ENCODE data around the gene ARHGEF17.

ARHGEF17 gene

GRCh38 chr11:73308961-73309919 lies 1.2 kb downstream of the ARHGEF17 start (continued):
- TF ChIP-seq TCF7L2 (IDR thresholded peaks at IDR 0.05; ENCODE audit: borderline replicate concordance, low read depth, low read length) (no peak), ZNF555 (tag by site-specific recombination; conservative IDR thresholded peaks at IDR 0.05) (no peak), BCL11B (tag by site-specific recombination; IDR thresholded peaks at IDR 0.05; ENCODE audit: low read depth) (no peak), ELK4 (IDR thresholded peaks at IDR 0.05; ENCODE audit: borderline replicate concordance, low read depth, low read length) (no peak), ZNF626 (tag by site-specific recombination; IDR thresholded peaks at IDR 0.05) (no peak), ZNF324 (tag by site-specific recombination; IDR thresholded peaks at IDR 0.05) (no peak), ZNF174 (tag by site-specific recombination; IDR thresholded peaks at IDR 0.05) (no peak), ZNF792 (tag by site-specific recombination; IDR thresholded peaks at IDR 0.05) (no peak), ZNF140 (tag by site-specific recombination; IDR thresholded peaks at IDR 0.05) (no peak), ZXDB (tag by site-specific recombination; IDR thresholded peaks at IDR 0.05) (0 out of 2 replicates have a peak, but pooled peaks have one; percentile 27), GLIS2 (tag by site-specific recombination; IDR thresholded peaks at IDR 0.05) (no peak; the same call in 1 of the 2 replicates), ZNF114 (tag by site-specific recombination; IDR thresholded peaks at IDR 0.05) (no peak), ZBTB6 (tag by site-specific recombination; IDR thresholded peaks at IDR 0.05) (0 out of 2 replicates have a peak, but pooled peaks have one; percentile 23), ZNF404 (tag by site-specific recombination; IDR thresholded peaks at IDR 0.05) (no peak), ZNF660 (tag by site-specific recombination; IDR thresholded peaks at IDR 0.05) (no peak), ZNF610 (tag by site-specific recombination; IDR thresholded peaks at IDR 0.05; ENCODE audit: borderline replicate concordance) (no peak), ZBTB8A (tag by site-specific recombination; IDR thresholded peaks at IDR 0.05) (peak; percentile 38; the same call in 1 of the 2 replicates), FEZF1 (tag by site-specific recombination; IDR thresholded peaks at IDR 0.05) (no peak), KLF16 (tag by site-specific recombination; IDR thresholded peaks at IDR 0.05) (no peak), ZIC2 (tag by site-specific recombination; IDR thresholded peaks at IDR 0.05) (peak; percentile 16; the same call in 1 of the 2 replicates), ZNF513 (tag by site-specific recombination; IDR thresholded peaks at IDR 0.05) (peak; percentile 70; the same call in 1 of the 2 replicates), ZNF132 (tag by site-specific recombination; IDR thresholded peaks at IDR 0.05; ENCODE audit: borderline replicate concordance) (no peak), ZBTB26 (tag by site-specific recombination; optimal IDR thresholded peaks at IDR 0.05) (peak; percentile 78), ZNF157 (tag by site-specific recombination; IDR thresholded peaks at IDR 0.05) (no peak), MEIS1 (CRISPR knock-in tag; IDR thresholded peaks at IDR 0.05; ENCODE audit: borderline replicate concordance) (no peak), OSR2 (tag by site-specific recombination; IDR thresholded peaks at IDR 0.05) (no peak), PRDM10 (tag by site-specific recombination; IDR thresholded peaks at IDR 0.05) (no peak), SCRT2 (tag by site-specific recombination; IDR thresholded peaks at IDR 0.05) (peak; percentile 88), ZSCAN16 (tag by site-specific recombination; IDR thresholded peaks at IDR 0.05) (no peak), REPIN1 (tag by site-specific recombination; IDR thresholded peaks at IDR 0.05; ENCODE audit: low read depth) (no peak)
